ENCODE results near the gene TSFM. TPM values are rescaled to one million over a fixed set of nuclear protein-coding genes. Genes with fewer than 3 reads are reported as not detected.

The TSFM gene
- total and polyA plus RNA-seq, 2 of the 13 experiments (the other 11 are each of a cell fraction or from before 2014, with no cell fraction given), result 29.8 to 68.3 TPM

DNA sequence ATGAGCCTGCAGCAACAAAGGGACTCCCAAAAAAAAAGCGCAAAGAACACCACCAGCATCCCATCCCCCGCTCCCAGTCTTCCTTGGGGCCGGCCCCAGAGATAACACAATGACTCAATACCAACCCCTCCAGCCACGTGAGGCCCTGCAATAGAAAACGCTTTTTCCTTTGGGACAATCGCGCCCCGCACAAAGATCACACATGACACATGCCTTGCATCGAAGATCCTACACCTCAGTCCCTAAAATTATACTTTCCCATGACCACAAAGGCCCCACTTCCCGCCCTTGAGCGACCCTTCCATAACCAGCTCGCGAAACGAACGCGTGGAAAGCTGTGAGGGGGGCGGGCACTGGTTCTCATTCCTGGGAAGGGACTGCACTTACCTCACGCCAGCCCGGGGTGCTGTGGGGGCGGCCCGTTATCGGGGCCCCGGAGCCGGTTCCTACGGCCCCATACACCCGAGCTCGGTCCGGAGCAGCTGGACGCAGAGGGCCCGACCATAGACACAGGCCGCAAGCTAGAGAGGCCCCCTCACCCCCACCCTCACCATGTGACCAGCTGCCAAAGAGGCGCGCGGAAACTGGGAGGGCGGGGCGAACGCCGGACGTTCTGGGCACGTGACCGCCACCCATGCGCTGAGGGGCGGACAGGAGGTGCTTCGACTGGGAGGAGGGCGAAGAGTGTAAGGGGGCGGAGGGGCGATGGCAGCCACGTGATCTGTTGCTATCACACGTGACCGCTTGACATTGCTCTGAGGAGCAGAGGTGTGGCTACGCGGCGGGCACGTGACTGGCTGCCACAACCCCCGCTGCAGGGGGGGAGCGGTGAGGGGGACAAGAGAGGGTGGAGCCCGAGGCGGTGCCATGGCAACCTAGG is 30.6 kb upstream of the TSFM start, which contains the start of gene CDK4 (continued):
- TF ChIP-seq RXRB (CRISPR knock-in tag; IDR thresholded peaks at IDR 0.05; ENCODE audit: borderline replicate concordance) (peak; percentile 81), CC2D1A (CRISPR knock-in tag; IDR thresholded peaks at IDR 0.05) (no peak), HCFC1 (IDR thresholded peaks at IDR 0.05; ENCODE audit: low read depth, low read length) (0 out of 2 replicates have a peak, but pooled peaks have one; percentile 21), KLF13 (CRISPR knock-in tag; IDR thresholded peaks at IDR 0.05) (no peak), ZNF274 (CRISPR knock-in tag; IDR thresholded peaks at IDR 0.05) (peak; percentile 96), ZNF326 (CRISPR knock-in tag; IDR thresholded peaks at IDR 0.05; ENCODE audit: borderline replicate concordance) (no peak), THYN1 (CRISPR knock-in tag; IDR thresholded peaks at IDR 0.05; ENCODE audit: borderline replicate concordance, low read depth) (no peak), GLI4 (CRISPR knock-in tag; IDR thresholded peaks at IDR 0.05; ENCODE audit: borderline replicate concordance) (no peak), PHB2 (IDR thresholded peaks at IDR 0.05; ENCODE audit: partially characterized antibody) (no peak), SMAD9 (CRISPR knock-in tag; IDR thresholded peaks at IDR 0.05) (no peak), ZC3H4 (CRISPR knock-in tag; IDR thresholded peaks at IDR 0.05; ENCODE audit: borderline replicate concordance) (0 out of 2 replicates have a peak, but pooled peaks have one; percentile 49), TCF12 (IDR thresholded peaks at IDR 0.05) (no peak), TCF12 (CRISPR knock-in tag; IDR thresholded peaks at IDR 0.05) (0 out of 2 replicates have a peak, but pooled peaks have one; percentile 76), ZNF850 (CRISPR knock-in tag; conservative IDR thresholded peaks at IDR 0.05) (no peak), ZNF816 (CRISPR knock-in tag; IDR thresholded peaks at IDR 0.05; ENCODE audit: borderline replicate concordance) (peak; percentile 67; the same call in 1 of the 2 replicates), ELF4 (CRISPR knock-in tag; IDR thresholded peaks at IDR 0.05; ENCODE audit: borderline replicate concordance) (peak; percentile 86; the same call in 1 of the 2 replicates), SNRNP70 (IDR thresholded peaks at IDR 0.05; ENCODE audit: low read depth, low read length) (no peak), NRL (CRISPR knock-in tag; IDR thresholded peaks at IDR 0.05; ENCODE audit: borderline replicate concordance) (peak; percentile 21; the same call in 1 of the 2 replicates), REPIN1 (CRISPR knock-in tag; IDR thresholded peaks at IDR 0.05; ENCODE audit: borderline replicate concordance, low read depth) (peak; percentile 79; the same call in 1 of the 2 replicates), ZNF724P (CRISPR knock-in tag; IDR thresholded peaks at IDR 0.05; ENCODE audit: borderline replicate concordance) (no peak; the same call in 1 of the 2 replicates)
- TF ChIP-seq, protein P1, sequence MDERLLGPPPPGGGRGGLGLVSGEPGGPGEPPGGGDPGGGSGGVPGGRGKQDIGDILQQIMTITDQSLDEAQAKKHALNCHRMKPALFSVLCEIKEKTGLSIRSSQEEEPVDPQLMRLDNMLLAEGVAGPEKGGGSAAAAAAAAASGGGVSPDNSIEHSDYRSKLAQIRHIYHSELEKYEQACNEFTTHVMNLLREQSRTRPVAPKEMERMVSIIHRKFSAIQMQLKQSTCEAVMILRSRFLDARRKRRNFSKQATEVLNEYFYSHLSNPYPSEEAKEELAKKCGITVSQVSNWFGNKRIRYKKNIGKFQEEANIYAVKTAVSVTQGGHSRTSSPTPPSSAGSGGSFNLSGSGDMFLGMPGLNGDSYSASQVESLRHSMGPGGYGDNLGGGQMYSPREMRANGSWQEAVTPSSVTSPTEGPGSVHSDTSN (CRISPR knock-in tag; IDR thresholded peaks at IDR 0.05), result 0 out of 2 replicates have a peak, but pooled peaks have one; percentile 44
- TF ChIP-seq, protein P2, sequence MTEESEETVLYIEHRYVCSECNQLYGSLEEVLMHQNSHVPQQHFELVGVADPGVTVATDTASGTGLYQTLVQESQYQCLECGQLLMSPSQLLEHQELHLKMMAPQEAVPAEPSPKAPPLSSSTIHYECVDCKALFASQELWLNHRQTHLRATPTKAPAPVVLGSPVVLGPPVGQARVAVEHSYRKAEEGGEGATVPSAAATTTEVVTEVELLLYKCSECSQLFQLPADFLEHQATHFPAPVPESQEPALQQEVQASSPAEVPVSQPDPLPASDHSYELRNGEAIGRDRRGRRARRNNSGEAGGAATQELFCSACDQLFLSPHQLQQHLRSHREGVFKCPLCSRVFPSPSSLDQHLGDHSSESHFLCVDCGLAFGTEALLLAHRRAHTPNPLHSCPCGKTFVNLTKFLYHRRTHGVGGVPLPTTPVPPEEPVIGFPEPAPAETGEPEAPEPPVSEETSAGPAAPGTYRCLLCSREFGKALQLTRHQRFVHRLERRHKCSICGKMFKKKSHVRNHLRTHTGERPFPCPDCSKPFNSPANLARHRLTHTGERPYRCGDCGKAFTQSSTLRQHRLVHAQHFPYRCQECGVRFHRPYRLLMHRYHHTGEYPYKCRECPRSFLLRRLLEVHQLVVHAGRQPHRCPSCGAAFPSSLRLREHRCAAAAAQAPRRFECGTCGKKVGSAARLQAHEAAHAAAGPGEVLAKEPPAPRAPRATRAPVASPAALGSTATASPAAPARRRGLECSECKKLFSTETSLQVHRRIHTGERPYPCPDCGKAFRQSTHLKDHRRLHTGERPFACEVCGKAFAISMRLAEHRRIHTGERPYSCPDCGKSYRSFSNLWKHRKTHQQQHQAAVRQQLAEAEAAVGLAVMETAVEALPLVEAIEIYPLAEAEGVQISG (CRISPR knock-in tag; IDR thresholded peaks at IDR 0.05), result peak; percentile 99
- TF ChIP-seq, protein P3, sequence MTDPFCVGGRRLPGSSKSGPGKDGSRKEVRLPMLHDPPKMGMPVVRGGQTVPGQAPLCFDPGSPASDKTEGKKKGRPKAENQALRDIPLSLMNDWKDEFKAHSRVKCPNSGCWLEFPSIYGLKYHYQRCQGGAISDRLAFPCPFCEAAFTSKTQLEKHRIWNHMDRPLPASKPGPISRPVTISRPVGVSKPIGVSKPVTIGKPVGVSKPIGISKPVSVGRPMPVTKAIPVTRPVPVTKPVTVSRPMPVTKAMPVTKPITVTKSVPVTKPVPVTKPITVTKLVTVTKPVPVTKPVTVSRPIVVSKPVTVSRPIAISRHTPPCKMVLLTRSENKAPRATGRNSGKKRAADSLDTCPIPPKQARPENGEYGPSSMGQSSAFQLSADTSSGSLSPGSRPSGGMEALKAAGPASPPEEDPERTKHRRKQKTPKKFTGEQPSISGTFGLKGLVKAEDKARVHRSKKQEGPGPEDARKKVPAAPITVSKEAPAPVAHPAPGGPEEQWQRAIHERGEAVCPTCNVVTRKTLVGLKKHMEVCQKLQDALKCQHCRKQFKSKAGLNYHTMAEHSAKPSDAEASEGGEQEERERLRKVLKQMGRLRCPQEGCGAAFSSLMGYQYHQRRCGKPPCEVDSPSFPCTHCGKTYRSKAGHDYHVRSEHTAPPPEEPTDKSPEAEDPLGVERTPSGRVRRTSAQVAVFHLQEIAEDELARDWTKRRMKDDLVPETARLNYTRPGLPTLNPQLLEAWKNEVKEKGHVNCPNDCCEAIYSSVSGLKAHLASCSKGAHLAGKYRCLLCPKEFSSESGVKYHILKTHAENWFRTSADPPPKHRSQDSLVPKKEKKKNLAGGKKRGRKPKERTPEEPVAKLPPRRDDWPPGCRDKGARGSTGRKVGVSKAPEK (CRISPR knock-in tag; IDR thresholded peaks at IDR 0.05; ENCODE audit: borderline replicate concordance), result peak; percentile 80; the same call in 1 of the 2 replicates
